Measurements from ENCODE around the gene ZNF14.

DNA sequence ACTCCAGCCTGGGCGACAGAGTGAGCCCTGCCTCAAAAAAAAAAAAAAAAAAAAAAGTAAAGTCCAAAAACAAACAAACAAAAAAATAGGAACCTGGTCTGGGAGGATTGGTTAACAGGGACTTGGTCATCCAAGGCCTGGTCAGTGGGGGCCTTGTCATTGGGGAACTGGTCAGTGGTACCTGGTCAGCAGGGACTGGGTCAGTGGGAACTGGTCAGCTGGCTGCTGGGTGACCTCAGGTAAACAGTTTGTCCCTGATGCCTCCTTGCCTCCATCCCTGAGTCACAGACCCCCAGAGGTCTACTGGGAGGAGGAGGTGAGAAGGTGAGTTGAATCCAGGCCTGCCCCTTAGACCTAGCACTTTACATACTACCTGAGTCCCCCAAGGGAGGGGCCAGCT is 5.7 kb upstream of the ZNF14 start:
- TF ChIP-seq, protein P1, sequence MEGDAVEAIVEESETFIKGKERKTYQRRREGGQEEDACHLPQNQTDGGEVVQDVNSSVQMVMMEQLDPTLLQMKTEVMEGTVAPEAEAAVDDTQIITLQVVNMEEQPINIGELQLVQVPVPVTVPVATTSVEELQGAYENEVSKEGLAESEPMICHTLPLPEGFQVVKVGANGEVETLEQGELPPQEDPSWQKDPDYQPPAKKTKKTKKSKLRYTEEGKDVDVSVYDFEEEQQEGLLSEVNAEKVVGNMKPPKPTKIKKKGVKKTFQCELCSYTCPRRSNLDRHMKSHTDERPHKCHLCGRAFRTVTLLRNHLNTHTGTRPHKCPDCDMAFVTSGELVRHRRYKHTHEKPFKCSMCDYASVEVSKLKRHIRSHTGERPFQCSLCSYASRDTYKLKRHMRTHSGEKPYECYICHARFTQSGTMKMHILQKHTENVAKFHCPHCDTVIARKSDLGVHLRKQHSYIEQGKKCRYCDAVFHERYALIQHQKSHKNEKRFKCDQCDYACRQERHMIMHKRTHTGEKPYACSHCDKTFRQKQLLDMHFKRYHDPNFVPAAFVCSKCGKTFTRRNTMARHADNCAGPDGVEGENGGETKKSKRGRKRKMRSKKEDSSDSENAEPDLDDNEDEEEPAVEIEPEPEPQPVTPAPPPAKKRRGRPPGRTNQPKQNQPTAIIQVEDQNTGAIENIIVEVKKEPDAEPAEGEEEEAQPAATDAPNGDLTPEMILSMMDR (IDR thresholded peaks at IDR 0.05): no peak
- TF ChIP-seq POLR2A (IDR thresholded peaks at IDR 0.05): no peak
